GM12878 (cell line): ENCODE measurements around the gene CDCA3. TPM values are rescaled to one million over a fixed set of nuclear protein-coding genes. Genes with fewer than 3 reads are reported as not detected.

Experiments used
- CREB1 ChIP-seq: IDR thresholded peaks from 2 replicates; pipeline ENCODE4 v1.6.1; 2012; ENCODE audit warnings: low read depth, mild to moderate bottlenecking, inconsistent platforms
- FOS ChIP-seq: IDR thresholded peaks from 3 replicates; pipeline ENCODE4 v1.6.1; 2011; ENCODE audit warnings: borderline replicate concordance; ENCODE audit not compliant: insufficient read length; ENCODE audit errors: extremely low read depth
- NBN ChIP-seq: fragments of 450-650 bp; IDR thresholded peaks from 2 replicates; pipeline ENCODE4 v1.6.1; 2016
- SMC3 ChIP-seq: IDR thresholded peaks from 2 replicates; pipeline ENCODE4 v1.6.1; 2011; ENCODE audit warnings: low read length, improper control_type of control experiment, borderline replicate concordance
- polyA plus RNA-seq, 11 experiments: library from polyadenylated mRNA; depleted of rRNA in 4 of 11; unstranded in 6 of 11; stranded (reverse) in 5 of 11; fragments of >200 nt; fragmentation: Nextera tagmentation in 4 of 11; fragmentation: Illumina TruSeq in 1 of 11; extraction: Ambion mirVana in 4 of 11; extraction: Trizol in 1 of 11; gene quantifications; 1 replicate in 1 of 11; 2 replicates in 10 of 11; pipeline versions ENCODE4 v1.2.1 to v1.2.3, GENCODE V29; 2011 to 2016; ENCODE audit warnings: inconsistent platforms in 2 of 11, missing spikeins in 2 of 11, low read depth in 1 of 11
- total RNA-seq, 4 experiments: library from RNA; depleted of rRNA in 3 of 4; stranded (reverse); fragments of >200 nt in 3 of 4; fragmentation: Illumina TruSeq in 1 of 4; extraction: Trizol in 1 of 4; gene quantifications; 2 replicates each; pipeline versions ENCODE4 v1.2.1 to v1.2.3, GENCODE V29; 2013 to 2021
- TF ChIP-seq, protein P1 (sequence below): fragments of 450-650 bp; IDR thresholded peaks from 2 replicates; pipeline ENCODE4 v1.6.1; 2018; ENCODE audit warnings: mild to moderate bottlenecking, low read depth, moderate library complexity; ENCODE audit not compliant: partially characterized antibody
- TF ChIP-seq, protein P2 (sequence below): fragments of 450-650 bp; IDR thresholded peaks from 2 replicates; pipeline ENCODE4 v1.6.1; 2017; ENCODE audit warnings: mild to moderate bottlenecking, low read depth, inconsistent platforms; ENCODE audit not compliant: poor library complexity, severe bottlenecking
- TF ChIP-seq, protein P3 (sequence below): fragments of 450-650 bp; IDR thresholded peaks from 2 replicates; pipeline ENCODE4 v1.6.1; 2017; ENCODE audit warnings: mild to moderate bottlenecking, moderate library complexity

The CDCA3 gene
- total and polyA plus RNA-seq, 10 of the 15 experiments (the other 5 are each of a cell fraction or from before 2014, with no cell fraction given) = 34.5 to 148 (median 97.4) TPM

DNA sequence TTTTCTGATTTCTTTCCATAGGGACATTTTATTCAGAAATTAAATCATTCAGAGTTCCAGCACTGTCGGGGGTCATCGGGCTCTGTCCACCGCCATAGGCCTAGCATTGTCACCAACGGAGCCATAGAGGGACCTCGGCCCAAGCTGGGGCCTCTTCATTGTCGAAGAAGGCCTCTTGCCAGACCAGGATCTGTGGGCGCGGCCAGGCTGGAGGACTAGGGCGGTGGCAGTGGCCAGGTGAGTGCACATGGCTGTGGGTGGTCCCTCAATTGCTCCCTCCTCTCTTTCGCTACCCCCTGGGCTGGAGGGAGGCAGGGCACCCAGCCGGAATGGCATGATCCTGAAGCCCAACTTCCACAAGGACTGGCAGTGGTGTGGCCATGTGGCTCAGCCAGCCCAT is 32.6 kb upstream of the CDCA3 start (continued):
- TF ChIP-seq, protein P1, sequence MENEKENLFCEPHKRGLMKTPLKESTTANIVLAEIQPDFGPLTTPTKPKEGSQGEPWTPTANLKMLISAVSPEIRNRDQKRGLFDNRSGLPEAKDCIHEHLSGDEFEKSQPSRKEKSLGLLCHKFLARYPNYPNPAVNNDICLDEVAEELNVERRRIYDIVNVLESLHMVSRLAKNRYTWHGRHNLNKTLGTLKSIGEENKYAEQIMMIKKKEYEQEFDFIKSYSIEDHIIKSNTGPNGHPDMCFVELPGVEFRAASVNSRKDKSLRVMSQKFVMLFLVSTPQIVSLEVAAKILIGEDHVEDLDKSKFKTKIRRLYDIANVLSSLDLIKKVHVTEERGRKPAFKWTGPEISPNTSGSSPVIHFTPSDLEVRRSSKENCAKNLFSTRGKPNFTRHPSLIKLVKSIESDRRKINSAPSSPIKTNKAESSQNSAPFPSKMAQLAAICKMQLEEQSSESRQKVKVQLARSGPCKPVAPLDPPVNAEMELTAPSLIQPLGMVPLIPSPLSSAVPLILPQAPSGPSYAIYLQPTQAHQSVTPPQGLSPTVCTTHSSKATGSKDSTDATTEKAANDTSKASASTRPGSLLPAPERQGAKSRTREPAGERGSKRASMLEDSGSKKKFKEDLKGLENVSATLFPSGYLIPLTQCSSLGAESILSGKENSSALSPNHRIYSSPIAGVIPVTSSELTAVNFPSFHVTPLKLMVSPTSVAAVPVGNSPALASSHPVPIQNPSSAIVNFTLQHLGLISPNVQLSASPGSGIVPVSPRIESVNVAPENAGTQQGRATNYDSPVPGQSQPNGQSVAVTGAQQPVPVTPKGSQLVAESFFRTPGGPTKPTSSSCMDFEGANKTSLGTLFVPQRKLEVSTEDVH = no peak
- TF ChIP-seq FOS = no peak
- TF ChIP-seq CREB1 = no peak
- TF ChIP-seq NBN = no peak
- TF ChIP-seq SMC3 = no peak
- TF ChIP-seq, protein P2, sequence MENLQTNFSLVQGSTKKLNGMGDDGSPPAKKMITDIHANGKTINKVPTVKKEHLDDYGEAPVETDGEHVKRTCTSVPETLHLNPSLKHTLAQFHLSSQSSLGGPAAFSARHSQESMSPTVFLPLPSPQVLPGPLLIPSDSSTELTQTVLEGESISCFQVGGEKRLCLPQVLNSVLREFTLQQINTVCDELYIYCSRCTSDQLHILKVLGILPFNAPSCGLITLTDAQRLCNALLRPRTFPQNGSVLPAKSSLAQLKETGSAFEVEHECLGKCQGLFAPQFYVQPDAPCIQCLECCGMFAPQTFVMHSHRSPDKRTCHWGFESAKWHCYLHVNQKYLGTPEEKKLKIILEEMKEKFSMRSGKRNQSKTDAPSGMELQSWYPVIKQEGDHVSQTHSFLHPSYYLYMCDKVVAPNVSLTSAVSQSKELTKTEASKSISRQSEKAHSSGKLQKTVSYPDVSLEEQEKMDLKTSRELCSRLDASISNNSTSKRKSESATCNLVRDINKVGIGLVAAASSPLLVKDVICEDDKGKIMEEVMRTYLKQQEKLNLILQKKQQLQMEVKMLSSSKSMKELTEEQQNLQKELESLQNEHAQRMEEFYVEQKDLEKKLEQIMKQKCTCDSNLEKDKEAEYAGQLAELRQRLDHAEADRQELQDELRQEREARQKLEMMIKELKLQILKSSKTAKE = no peak
- TF ChIP-seq, protein P3, sequence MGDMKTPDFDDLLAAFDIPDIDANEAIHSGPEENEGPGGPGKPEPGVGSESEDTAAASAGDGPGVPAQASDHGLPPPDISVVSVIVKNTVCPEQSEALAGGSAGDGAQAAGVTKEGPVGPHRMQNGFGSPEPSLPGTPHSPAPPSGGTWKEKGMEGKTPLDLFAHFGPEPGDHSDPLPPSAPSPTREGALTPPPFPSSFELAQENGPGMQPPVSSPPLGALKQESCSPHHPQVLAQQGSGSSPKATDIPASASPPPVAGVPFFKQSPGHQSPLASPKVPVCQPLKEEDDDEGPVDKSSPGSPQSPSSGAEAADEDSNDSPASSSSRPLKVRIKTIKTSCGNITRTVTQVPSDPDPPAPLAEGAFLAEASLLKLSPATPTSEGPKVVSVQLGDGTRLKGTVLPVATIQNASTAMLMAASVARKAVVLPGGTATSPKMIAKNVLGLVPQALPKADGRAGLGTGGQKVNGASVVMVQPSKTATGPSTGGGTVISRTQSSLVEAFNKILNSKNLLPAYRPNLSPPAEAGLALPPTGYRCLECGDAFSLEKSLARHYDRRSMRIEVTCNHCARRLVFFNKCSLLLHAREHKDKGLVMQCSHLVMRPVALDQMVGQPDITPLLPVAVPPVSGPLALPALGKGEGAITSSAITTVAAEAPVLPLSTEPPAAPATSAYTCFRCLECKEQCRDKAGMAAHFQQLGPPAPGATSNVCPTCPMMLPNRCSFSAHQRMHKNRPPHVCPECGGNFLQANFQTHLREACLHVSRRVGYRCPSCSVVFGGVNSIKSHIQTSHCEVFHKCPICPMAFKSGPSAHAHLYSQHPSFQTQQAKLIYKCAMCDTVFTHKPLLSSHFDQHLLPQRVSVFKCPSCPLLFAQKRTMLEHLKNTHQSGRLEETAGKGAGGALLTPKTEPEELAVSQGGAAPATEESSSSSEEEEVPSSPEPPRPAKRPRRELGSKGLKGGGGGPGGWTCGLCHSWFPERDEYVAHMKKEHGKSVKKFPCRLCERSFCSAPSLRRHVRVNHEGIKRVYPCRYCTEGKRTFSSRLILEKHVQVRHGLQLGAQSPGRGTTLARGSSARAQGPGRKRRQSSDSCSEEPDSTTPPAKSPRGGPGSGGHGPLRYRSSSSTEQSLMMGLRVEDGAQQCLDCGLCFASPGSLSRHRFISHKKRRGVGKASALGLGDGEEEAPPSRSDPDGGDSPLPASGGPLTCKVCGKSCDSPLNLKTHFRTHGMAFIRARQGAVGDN = no peak
